GM19328 (cell line): Measurements from ENCODE around the gene ZNF200.
"Not testable (repeated sequence)": the region's sequence is repeated elsewhere in the genome, so short reads cannot be mapped to it uniquely, and the experiment has no call there.

Source experiments
- ATAC-seq: cut with Tn5 transposase; IDR thresholded peaks from one replicate; pipeline ENCODE4 v1.9.1; 2021; ENCODE audit warnings: mild to moderate bottlenecking, moderate library complexity; ENCODE audit not compliant: unreplicated experiment

Gene ZNF200

DNA sequence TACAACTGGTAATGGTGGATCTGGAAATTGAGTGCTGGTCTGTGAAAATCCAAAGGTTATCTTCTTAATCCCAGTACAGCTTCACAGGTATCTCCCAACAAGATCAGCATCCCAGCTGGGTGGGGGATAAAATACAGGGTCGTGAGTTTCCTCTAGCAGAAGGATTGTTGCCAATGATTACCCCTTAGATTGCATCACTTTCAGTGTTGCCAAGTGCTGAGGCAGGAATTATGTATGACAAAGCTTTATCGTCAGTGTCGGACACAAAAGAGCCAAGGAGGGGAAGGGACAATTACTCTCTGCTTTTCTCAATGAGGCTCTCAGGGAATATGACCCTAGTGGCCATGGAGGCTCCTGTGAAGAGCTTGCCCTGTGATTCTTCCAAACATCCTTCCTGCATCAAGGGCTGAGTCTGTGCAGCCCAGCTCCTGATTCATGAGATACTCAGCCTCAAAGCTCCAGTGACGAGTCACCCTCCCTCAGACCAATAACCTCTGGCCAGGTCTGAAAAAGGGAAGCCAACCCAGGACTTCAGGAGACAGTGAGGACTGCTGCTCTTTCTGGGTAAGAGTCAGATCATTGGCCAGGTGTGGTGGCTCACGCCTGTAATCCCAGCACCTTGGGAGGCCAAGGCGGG lies 31.9 kb downstream of the ZNF200 start:
- ATAC-seq, result no peak

- no peak for ATAC-seq
These were observed 36.5 kb downstream of the ZNF200 start for GRCh38 chr16:3198334-3199072.

GRCh38 chr16:3197694-3198333 lies 37.1 kb downstream of the ZNF200 start:
- ATAC-seq, result not testable (repeated sequence)

DNA sequence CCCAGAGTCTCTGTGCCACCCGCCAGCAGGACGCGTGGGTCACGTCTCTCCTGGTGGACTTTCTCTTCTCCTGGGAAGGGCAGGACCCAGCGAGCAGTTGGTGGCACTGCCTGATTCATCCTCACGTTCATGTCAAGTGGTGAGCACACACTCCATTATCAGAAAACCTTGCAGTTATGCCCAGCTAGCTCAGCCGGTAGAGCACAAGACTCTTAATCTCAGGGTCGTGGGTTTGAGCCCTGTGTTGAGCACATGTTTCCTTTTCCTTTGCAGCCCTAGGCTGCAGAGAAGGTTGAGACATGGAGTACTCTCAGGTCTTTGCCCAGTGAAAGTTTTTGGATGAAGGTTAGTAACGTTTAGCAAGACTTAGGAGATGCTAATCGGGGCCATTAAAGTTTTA lies 39.0 kb downstream of the ZNF200 start:
- no peak for ATAC-seq

DNA sequence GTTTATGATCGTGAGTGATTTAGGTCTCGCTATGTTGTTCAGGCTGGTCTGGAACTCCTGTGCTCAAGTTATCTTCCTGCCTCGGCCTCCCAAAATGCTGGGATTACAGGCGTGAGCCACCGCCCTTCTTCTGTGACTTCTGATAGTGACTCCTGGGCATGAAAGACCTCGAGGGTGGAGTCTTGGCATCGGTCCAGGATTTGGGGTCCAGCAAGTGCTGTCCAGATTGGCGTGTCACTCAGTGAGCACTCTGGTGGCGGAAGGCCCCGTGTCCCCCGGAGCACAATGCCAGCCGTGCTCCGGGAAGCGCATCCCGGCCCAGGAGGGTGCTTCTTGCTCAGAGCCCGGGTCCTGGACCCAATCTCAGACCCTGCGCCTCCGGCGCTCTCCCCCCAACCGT lies 40.2 kb downstream of the ZNF200 start:
- ATAC-seq, result no peak

DNA sequence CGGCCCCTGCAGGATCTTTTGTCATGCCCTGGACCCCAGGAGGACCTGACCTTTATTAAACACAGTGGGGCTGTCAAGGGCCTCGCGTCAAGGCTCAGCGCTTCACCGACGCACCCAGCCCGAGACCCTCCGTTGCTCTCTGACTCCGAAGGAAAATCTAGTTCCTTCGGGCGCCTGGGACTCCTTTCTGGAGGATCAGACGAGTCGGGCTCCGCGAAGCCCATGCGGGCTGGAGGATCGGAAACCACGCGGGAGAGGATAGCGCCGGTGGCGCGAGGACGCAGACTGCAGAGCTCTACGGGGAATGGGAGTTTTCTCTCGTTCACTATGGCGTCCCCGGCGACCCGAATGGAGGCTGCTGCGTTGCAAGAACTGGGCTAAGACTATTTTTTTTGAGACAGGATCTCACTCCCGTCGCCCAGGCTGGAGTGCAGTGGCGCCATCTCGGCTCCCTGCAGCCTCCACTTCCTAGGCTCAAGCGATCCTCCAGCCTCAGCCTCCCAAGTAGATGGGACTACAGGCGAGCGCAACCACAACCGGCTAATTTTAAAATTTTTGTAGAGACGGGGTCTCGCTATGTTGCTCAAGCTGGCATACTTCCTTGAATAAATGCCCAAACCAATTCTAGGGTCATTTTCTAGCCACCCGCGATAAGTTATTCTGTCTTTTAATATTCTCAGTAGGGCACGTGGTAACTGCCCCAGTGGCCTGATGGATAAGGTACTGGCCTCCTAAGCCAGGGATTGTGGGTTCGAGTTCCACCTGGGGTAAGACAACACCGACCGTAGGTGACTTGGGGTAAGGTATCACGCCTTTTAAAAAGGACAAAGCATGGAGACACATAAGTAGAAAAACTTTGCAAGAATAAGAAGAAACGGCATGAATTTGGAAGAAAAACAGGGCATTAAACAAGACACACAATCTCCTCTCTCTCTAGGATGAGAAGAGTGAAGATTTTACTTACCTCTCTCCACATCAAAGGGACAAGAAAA lies 41.4 kb downstream of the ZNF200 start:
- no peak for ATAC-seq

- no peak for ATAC-seq
These were observed 42.4 kb downstream of the ZNF200 start for GRCh38 chr16:3192476-3193019.

DNA sequence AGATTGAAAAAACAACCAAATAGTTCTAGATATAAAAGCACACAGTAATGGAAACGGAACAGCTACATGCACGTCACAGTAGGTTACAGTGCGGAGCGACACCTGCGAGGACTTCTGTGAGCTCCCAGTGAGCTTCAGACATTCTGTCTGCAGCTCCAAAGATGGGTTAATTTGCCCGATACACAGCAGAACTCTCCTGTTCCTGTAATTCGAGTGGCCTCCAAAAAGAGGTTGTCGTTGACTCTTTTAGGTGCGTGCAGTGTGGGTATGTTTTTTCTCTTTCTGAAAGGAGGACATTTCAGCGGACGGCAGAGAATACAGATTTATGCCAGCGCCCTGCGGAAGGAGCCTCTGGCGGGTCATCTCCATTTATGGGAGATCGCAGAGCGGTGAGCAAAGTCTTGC lies 44.0 kb downstream of the ZNF200 start:
- ATAC-seq, result no peak

DNA sequence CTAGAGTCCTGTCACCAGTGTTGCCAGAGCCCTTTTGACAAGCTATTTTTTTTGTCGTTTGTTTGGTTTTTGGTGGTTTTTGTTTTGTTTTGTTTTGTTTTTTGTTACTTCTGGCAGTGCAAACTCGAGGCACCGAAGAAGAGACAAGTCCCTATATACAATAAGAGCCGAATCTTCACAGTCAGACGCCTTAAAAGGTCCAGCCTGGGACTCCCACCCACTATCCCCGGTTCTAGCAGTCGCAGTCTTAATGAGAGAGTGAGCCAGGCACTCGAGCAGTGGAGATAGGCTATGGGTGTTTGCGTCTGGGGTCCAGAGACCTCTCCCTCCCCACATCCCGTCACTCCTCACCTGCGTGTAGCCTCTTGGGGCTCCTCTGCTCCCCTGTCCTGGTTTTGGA lies 45.1 kb downstream of the ZNF200 start:
- ATAC-seq, result no peak

DNA sequence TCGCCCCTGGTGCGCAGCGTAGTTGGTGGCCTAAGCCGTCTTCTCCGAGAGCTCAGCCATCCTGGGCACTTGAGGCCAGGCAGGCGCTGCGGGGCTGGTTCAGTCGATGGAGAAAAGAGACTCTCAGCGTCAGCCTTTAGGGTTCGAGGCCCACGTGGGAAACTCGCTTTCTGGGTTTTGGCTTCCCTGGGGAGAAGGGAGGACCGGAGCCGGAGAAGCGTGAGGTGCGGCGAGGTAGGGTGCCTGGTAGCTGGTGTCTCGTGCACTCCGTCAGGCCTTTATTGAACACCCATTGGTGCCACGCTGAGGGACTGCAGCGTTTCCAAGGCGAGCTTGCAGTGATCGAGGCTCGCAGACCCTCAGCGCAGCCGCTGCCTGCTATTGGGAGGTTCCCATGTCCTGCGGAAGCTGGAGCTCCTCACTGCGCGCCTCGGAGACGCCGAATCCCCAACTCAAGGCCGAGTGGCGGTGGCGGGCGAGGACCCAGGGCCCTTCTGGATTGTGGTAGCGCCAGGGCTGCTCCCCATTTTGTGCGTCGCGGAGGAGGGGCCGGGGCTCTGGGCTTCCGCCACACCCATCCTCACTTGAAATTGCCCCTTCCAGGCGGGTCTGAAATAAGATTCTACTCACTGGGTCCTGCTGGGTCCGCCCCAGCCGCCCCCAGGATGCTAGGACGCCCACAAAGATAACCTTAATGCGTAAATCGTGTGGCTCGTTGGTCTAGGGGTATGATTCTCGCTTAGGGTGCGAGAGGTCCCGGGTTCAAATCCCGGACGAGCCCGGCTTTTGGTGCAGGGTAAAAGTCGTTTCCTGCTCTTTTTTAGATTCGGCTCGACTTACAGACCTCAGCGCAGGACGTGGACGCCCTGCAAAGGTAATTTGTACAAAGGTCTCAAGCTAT lies 45.8 kb downstream of the ZNF200 start:
- ATAC-seq, result no peak

DNA sequence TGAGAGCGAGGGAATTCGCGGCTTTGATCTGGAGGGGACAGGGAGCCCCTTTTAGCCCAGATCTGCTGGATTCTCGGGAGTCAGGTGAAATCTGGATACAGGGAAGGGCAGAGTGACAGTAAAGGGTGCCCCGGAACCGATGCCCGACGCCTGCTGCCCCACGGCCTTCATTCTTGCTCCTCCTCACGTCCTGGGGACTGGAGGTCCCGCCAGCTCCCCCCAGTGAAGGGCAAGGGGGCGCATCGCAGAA lies 46.4 kb downstream of the ZNF200 start:
- ATAC-seq, result no peak

DNA sequence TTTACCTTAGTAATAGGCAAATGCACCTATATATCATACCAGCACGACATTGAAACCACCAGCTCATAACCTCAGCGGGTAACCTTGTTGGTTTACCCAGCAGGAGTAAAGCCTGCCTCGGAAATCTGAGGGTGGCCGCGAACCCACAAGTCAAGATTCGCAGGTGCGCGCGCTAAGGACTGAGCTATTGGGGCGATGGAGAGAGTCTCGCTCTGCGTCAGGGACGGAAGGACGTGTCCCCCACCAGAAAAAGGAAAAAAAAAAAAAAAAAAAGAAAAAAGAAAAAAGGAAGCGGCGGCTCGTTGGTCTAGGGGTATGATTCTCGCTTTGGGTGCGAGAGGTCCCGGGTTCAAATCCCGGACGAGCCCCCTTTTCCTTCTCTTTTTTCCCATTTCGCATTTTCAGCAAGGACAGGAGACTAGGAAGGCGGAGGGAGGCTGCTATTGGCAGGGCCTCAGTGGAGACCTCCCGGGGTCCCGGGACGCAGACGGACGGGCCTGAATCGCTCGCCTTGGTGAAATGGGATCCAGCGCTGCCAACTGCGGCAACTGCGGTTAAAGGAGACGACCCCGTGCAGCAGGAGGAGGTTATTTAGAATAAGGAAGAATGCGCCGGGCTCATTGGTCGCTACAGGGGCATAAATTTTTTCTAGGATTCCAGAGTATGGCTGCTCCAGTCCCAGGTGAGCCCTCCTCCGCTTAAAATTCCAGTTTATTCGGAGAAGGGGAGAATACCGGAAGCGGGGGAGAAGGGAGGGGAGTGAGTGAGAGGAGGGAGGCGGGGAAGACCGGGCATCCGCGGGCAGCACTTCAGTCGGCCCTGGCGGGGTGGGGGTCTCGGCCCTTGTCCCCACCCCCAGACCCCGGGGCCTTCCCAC lies 46.9 kb downstream of the ZNF200 start, which contains the start of gene OR1F1:
Gene OR1F1, plus strand, starts transcription at position 407 of the 877 bp plus-strand sequence.
- no peak for ATAC-seq

- ATAC-seq, result no peak
These were observed 47.8 kb downstream of the ZNF200 start for GRCh38 chr16:3186946-3187690.

- no peak for ATAC-seq
These were observed 51.4 kb downstream of the ZNF200 start for GRCh38 chr16:3183445-3184139.

GRCh38 chr16:3182608-3183444 lies 52.1 kb downstream of the ZNF200 start:
- ATAC-seq, result no peak

- ATAC-seq, result not testable (repeated sequence)
These were observed 52.7 kb downstream of the ZNF200 start for GRCh38 chr16:3182293-3182607.

DNA sequence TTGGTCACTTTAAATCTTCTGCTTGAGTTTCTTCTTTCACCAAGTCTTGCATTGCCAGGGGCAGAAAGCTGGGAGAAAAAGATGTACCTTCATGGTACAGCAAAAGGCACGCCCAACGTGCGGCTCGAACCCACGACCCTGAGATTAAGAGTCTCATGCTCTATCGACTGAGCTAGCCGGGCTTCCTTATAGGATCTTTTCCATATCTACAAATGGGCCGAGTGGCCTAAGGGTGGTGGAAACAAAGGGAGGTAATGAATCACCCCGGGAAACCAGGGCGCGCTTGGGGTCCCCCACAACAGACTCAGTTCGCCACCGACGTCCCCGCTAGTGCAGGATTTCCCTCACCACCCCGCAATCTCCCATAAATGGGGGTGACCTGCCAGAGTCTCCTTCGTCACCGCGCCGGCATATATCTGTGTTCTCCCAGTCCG lies 54.5 kb downstream of the ZNF200 start:
- ATAC-seq, result no peak
